Urinary bladder (tissue), 4 donors: Measurements from ENCODE around the gene HHAT. TPM values are rescaled to one million over a fixed set of nuclear protein-coding genes. Genes with fewer than 3 reads are reported as not detected.

Experiments
- DNase-seq: peaks from one replicate; pipeline ENCODE4 v3.0.0-alpha.2; 2015; ENCODE audit errors: extremely low spot score
- H3K27ac ChIP-seq: one replicate; pipeline ENCODE4 v1.5.1; 2013; ENCODE audit warnings: low read depth, mild to moderate bottlenecking, moderate library complexity
- H3K36me3 ChIP-seq: one replicate; pipeline ENCODE4 v1.6.1; 2013; ENCODE audit warnings: mild to moderate bottlenecking, moderate library complexity; ENCODE audit not compliant: insufficient read depth
- H3K4me1 ChIP-seq: one replicate; pipeline ENCODE4 v1.6.1; 2013; ENCODE audit warnings: mild to moderate bottlenecking, moderate library complexity; ENCODE audit not compliant: insufficient read depth
- H3K4me3 ChIP-seq: one replicate; pipeline ENCODE4 v1.5.1; 2013; ENCODE audit warnings: low read depth, low read length
- WGBS: extraction: QIAGEN DNeasy Blood & Tissue Kit; methylation state at CpG from one replicate; pipeline ENCODE4 v1.1.7; 2013; 5-methylcytosine and 5-hydroxymethylcytosine counted together
- polyA plus RNA-seq: library from polyadenylated mRNA; stranded (reverse); fragments of 200-250 nt; gene quantifications from one replicate; pipeline ENCODE4 v1.2.3, GENCODE V29; 2013
- total RNA-seq: library from RNA; depleted of rRNA; stranded (reverse); fragments of >200 nt; gene quantifications from one replicate; pipeline ENCODE4 v1.2.3, GENCODE V29; 2014
- donor health status: healthy with polysubstance abuse.
- donor health status: healthy.

HHAT gene
- total and polyA plus RNA-seq, 2 donors, result 3.3 to 10.8 TPM

- Histone ChIP-seq H3K27ac (no peak overlapping the region), H3K4me1 (no peaks in the 10 kb centered on the region), H3K4me3 (no peak overlapping the region), H3K36me3 (no peaks in the 10 kb centered on the region)
- DNase-seq, result no peak
- 87% methylated on average over 11 of the region's 11 CpGs for WGBS
Measured at GRCh38 chr1:210464519-210465039, 135.9 kb downstream of the HHAT start.

- no peak for DNase-seq
- H3K36me3 ChIP-seq, result no peaks in the 10 kb centered on the region
- no peak overlapping the region for H3K4me3 ChIP-seq
- no peaks in the 10 kb centered on the region for H3K4me1 ChIP-seq
- no peak overlapping the region for H3K27ac ChIP-seq
- WGBS, result 96% methylated on average over 3 of the region's 3 CpGs
Measured at GRCh38 chr1:210465150-210465549, 136.4 kb downstream of the HHAT start.

- no peak for DNase-seq
Measured at GRCh38 chr1:210467440-210468043, 138.8 kb downstream of the HHAT start.

GRCh38 chr1:210469441-210469840 lies 140.7 kb downstream of the HHAT start:
- H3K36me3 ChIP-seq, result no peaks in the 10 kb centered on the region
- no peak overlapping the region for H3K4me3 ChIP-seq
- no peak for DNase-seq
- WGBS, result 90% methylated on average over 3 of the region's 3 CpGs
- H3K4me1 ChIP-seq, result no peaks in the 10 kb centered on the region
- no peak overlapping the region for H3K27ac ChIP-seq

More at GRCh38 chr1:210467440-210468043, 138.8 kb downstream of the HHAT start:
- no peak overlapping the region for H3K4me3 ChIP-seq
- no peaks in the 10 kb centered on the region for H3K36me3 ChIP-seq
- H3K4me1 ChIP-seq, result no peaks in the 10 kb centered on the region
- WGBS, result 93% methylated on average over 2 of the region's 2 CpGs
- no peak overlapping the region for H3K27ac ChIP-seq

GRCh38 chr1:210475321-210475720 lies 146.6 kb downstream of the HHAT start:
- Histone ChIP-seq H3K4me3 (no peak overlapping the region), H3K27ac (no peak overlapping the region), H3K36me3 (no peaks in the 10 kb centered on the region), H3K4me1 (no peaks in the 10 kb centered on the region)
- DNase-seq, result no peak

- 82% methylated on average over 2 of the region's 2 CpGs for WGBS
- no peak for DNase-seq
- Histone ChIP-seq H3K4me3 (no peak overlapping the region), H3K36me3 (no peaks in the 10 kb centered on the region), H3K27ac (no peak overlapping the region), H3K4me1 (no peaks in the 10 kb centered on the region)
Measured at GRCh38 chr1:210475806-210476205, 147.1 kb downstream of the HHAT start.

- Histone ChIP-seq H3K36me3 (no peaks in the 10 kb centered on the region), H3K4me3 (no peak overlapping the region), H3K27ac (no peak overlapping the region), H3K4me1 (no peaks in the 10 kb centered on the region)
- no peak for DNase-seq
- WGBS, result 97% methylated on average over 1 of the region's 1 CpG
Measured at GRCh38 chr1:210476730-210477129, 148.0 kb downstream of the HHAT start.

- no peak for DNase-seq
- WGBS, result 73% methylated on average over 5 of the region's 5 CpGs
- H3K4me1 ChIP-seq, result no peaks in the 10 kb centered on the region
- H3K27ac ChIP-seq, result no peak overlapping the region
- no peak overlapping the region for H3K4me3 ChIP-seq
- H3K36me3 ChIP-seq, result no peaks in the 10 kb centered on the region
Measured at GRCh38 chr1:210477328-210477924, 148.7 kb downstream of the HHAT start.

GRCh38 chr1:210478820-210479219 lies 150.1 kb downstream of the HHAT start:
- Histone ChIP-seq H3K4me3 (no peak overlapping the region), H3K4me1 (no peaks in the 10 kb centered on the region), H3K27ac (no peak overlapping the region), H3K36me3 (no peaks in the 10 kb centered on the region)
- WGBS, result 91% methylated on average over 5 of the region's 5 CpGs
- no peak for DNase-seq

- H3K4me3 ChIP-seq, result no peak overlapping the region
- no peak overlapping the region for H3K27ac ChIP-seq
- no peak for DNase-seq
- no peaks in the 10 kb centered on the region for H3K36me3 ChIP-seq
- no peaks in the 10 kb centered on the region for H3K4me1 ChIP-seq
- WGBS, result 85% methylated on average over 6 of the region's 6 CpGs
Measured at GRCh38 chr1:210482491-210482890, 153.8 kb downstream of the HHAT start.

- DNase-seq, result no peak
- Histone ChIP-seq H3K4me3 (no peak overlapping the region), H3K4me1 (no peaks in the 10 kb centered on the region), H3K36me3 (no peaks in the 10 kb centered on the region), H3K27ac (no peak overlapping the region)
- WGBS, result 74% methylated on average over 3 of the region's 3 CpGs
Measured at GRCh38 chr1:210482945-210483617, 154.4 kb downstream of the HHAT start.

- no peaks in the 10 kb centered on the region for H3K4me1 ChIP-seq
- no peak overlapping the region for H3K27ac ChIP-seq
- no peak overlapping the region for H3K4me3 ChIP-seq
- WGBS, result 86% methylated on average over 2 of the region's 2 CpGs
- DNase-seq, result no peak
- no peaks in the 10 kb centered on the region for H3K36me3 ChIP-seq
Measured at GRCh38 chr1:210483821-210484220, 155.1 kb downstream of the HHAT start.

- Histone ChIP-seq H3K4me1 (no peaks in the 10 kb centered on the region), H3K36me3 (no peaks in the 10 kb centered on the region), H3K4me3 (no peak overlapping the region), H3K27ac (no peak overlapping the region)
- 89% methylated on average over 2 of the region's 2 CpGs for WGBS
- no peak for DNase-seq
Measured at GRCh38 chr1:210487021-210487420, 158.3 kb downstream of the HHAT start.

- Histone ChIP-seq H3K36me3 (no peaks in the 10 kb centered on the region), H3K4me3 (no peak overlapping the region), H3K27ac (no peak overlapping the region), H3K4me1 (no peaks in the 10 kb centered on the region)
- DNase-seq, result no peak
- 43% methylated on average over 1 of the region's 1 CpG for WGBS
Measured at GRCh38 chr1:210489491-210489890, 160.8 kb downstream of the HHAT start.
